ENCODE data around the gene UPK1A.
A peak's percentile ranks its signal among the peaks of the same experiment; 100 is the strongest.

The UPK1A gene

GRCh38 chr19:35666251-35666913, at the start of gene UPK1A:
TSS of gene UPK1A (plus strand) at chr19:35666517. CDS start at chr19:35666813, 296 bp downstream.
- DNase-seq (ENCODE audit: low read depth, low spot score) = no peak
- Histone ChIP-seq H3K4me3 (ENCODE audit: low read length) (no peak within 1 kb of the TSS), H3K27me3 (ENCODE audit: control insufficient read depth, insufficient read depth, low read length) (no peaks in the 10 kb centered on the region), H3K36me3 (ENCODE audit: control insufficient read depth, insufficient read depth, low read length) (no peaks in the 10 kb centered on the region), H3K9me3 (ENCODE audit: control insufficient read depth, insufficient read depth, low read length) (no peaks in the 10 kb centered on the region), H3K27ac (ENCODE audit: low read length) (no peak within 1 kb of the TSS), H3K4me1 (ENCODE audit: control insufficient read depth, insufficient read depth, low read length) (no peaks in the 10 kb centered on the region)
- WGBS (ENCODE audit: insufficient coverage, insufficient read length) = no CpG with 5 or more reads among the region's 16 CpGs

- no peak overlapping the region for H3K4me3 ChIP-seq (ENCODE audit: low read length)
- no peaks in the 10 kb centered on the region for H3K4me1 ChIP-seq (ENCODE audit: control insufficient read depth, insufficient read depth, low read length)
- no peak overlapping the region for H3K27ac ChIP-seq (ENCODE audit: low read length)
- DNase-seq (ENCODE audit: low read depth, low spot score) = no peak
- H3K9me3 ChIP-seq (ENCODE audit: control insufficient read depth, insufficient read depth, low read length) = no peaks in the 10 kb centered on the region
- H3K36me3 ChIP-seq (ENCODE audit: control insufficient read depth, insufficient read depth, low read length) = peaks cover 15% of the 10 kb centered on the region
- WGBS (ENCODE audit: insufficient coverage, insufficient read length) = no CpG with 5 or more reads among the region's 7 CpGs
- H3K27me3 ChIP-seq (ENCODE audit: control insufficient read depth, insufficient read depth, low read length) = no peaks in the 10 kb centered on the region
Measured at GRCh38 chr19:35618857-35619256, 47.5 kb upstream of the UPK1A start.

GRCh38 chr19:35619290-35619923, 46.9 kb upstream of the UPK1A start:
- no peak for DNase-seq (ENCODE audit: low read depth, low spot score)
- Histone ChIP-seq H3K36me3 (ENCODE audit: control insufficient read depth, insufficient read depth, low read length) (peaks cover 15% of the 10 kb centered on the region), H3K27ac (ENCODE audit: low read length) (no peak overlapping the region), H3K4me3 (ENCODE audit: low read length) (no peak overlapping the region), H3K4me1 (ENCODE audit: control insufficient read depth, insufficient read depth, low read length) (no peaks in the 10 kb centered on the region), H3K27me3 (ENCODE audit: control insufficient read depth, insufficient read depth, low read length) (no peaks in the 10 kb centered on the region), H3K9me3 (ENCODE audit: control insufficient read depth, insufficient read depth, low read length) (no peaks in the 10 kb centered on the region)
- WGBS (ENCODE audit: insufficient coverage, insufficient read length) = no CpG with 5 or more reads among the region's 12 CpGs

GRCh38 chr19:35620001-35620400, 46.3 kb upstream of the UPK1A start:
- Histone ChIP-seq H3K27ac (ENCODE audit: low read length) (no peak overlapping the region), H3K9me3 (ENCODE audit: control insufficient read depth, insufficient read depth, low read length) (no peaks in the 10 kb centered on the region), H3K36me3 (ENCODE audit: control insufficient read depth, insufficient read depth, low read length) (peaks cover 14% of the 10 kb centered on the region), H3K4me3 (ENCODE audit: low read length) (no peak overlapping the region), H3K27me3 (ENCODE audit: control insufficient read depth, insufficient read depth, low read length) (no peaks in the 10 kb centered on the region), H3K4me1 (ENCODE audit: control insufficient read depth, insufficient read depth, low read length) (no peaks in the 10 kb centered on the region)
- no peak for DNase-seq (ENCODE audit: low read depth, low spot score)
- no CpG with 5 or more reads among the region's 17 CpGs for WGBS (ENCODE audit: insufficient coverage, insufficient read length)

- no peaks in the 10 kb centered on the region for H3K9me3 ChIP-seq (ENCODE audit: control insufficient read depth, insufficient read depth, low read length)
- H3K4me3 ChIP-seq (ENCODE audit: low read length) = no peak overlapping the region
- no peak overlapping the region for H3K27ac ChIP-seq (ENCODE audit: low read length)
- DNase-seq (ENCODE audit: low read depth, low spot score) = no peak
- H3K36me3 ChIP-seq (ENCODE audit: control insufficient read depth, insufficient read depth, low read length) = peaks cover 12% of the 10 kb centered on the region
- H3K27me3 ChIP-seq (ENCODE audit: control insufficient read depth, insufficient read depth, low read length) = no peaks in the 10 kb centered on the region
- no CpG with 5 or more reads among the region's 9 CpGs for WGBS (ENCODE audit: insufficient coverage, insufficient read length)
- no peaks in the 10 kb centered on the region for H3K4me1 ChIP-seq (ENCODE audit: control insufficient read depth, insufficient read depth, low read length)
Measured at GRCh38 chr19:35621708-35622107, 44.6 kb upstream of the UPK1A start.

- DNase-seq (ENCODE audit: low read depth, low spot score) = no peak
- no peaks in the 10 kb centered on the region for H3K27me3 ChIP-seq (ENCODE audit: control insufficient read depth, insufficient read depth, low read length)
- no peak overlapping the region for H3K4me3 ChIP-seq (ENCODE audit: low read length)
- H3K4me1 ChIP-seq (ENCODE audit: control insufficient read depth, insufficient read depth, low read length) = no peaks in the 10 kb centered on the region
- no peak overlapping the region for H3K27ac ChIP-seq (ENCODE audit: low read length)
- H3K36me3 ChIP-seq (ENCODE audit: control insufficient read depth, insufficient read depth, low read length) = peaks cover 12% of the 10 kb centered on the region
- WGBS (ENCODE audit: insufficient coverage, insufficient read length) = no CpG with 5 or more reads among the region's 13 CpGs
- H3K9me3 ChIP-seq (ENCODE audit: control insufficient read depth, insufficient read depth, low read length) = no peaks in the 10 kb centered on the region
Measured at GRCh38 chr19:35622750-35623149, 43.6 kb upstream of the UPK1A start.

GRCh38 chr19:35623327-35624010, 42.8 kb upstream of the UPK1A start:
- no peak for DNase-seq (ENCODE audit: low read depth, low spot score)
- Histone ChIP-seq H3K4me3 (ENCODE audit: low read length) (no peak overlapping the region), H3K36me3 (ENCODE audit: control insufficient read depth, insufficient read depth, low read length) (peaks cover 12% of the 10 kb centered on the region), H3K4me1 (ENCODE audit: control insufficient read depth, insufficient read depth, low read length) (no peaks in the 10 kb centered on the region), H3K27me3 (ENCODE audit: control insufficient read depth, insufficient read depth, low read length) (no peaks in the 10 kb centered on the region), H3K9me3 (ENCODE audit: control insufficient read depth, insufficient read depth, low read length) (no peaks in the 10 kb centered on the region), H3K27ac (ENCODE audit: low read length) (no peak overlapping the region)
- WGBS (ENCODE audit: insufficient coverage, insufficient read length) = no CpG with 5 or more reads among the region's 6 CpGs

- peaks cover 2% of the 10 kb centered on the region; the same call in 1 of the 2 replicates for H3K4me1 ChIP-seq (ENCODE audit: control insufficient read depth, insufficient read depth, low read length)
- peak overlapping the region; percentile 68; the same call in 1 of the 2 replicates for H3K4me3 ChIP-seq (ENCODE audit: low read length)
- no CpG with 5 or more reads among the region's 9 CpGs for WGBS (ENCODE audit: insufficient coverage, insufficient read length)
Measured at GRCh38 chr19:35628264-35628564, 38.1 kb upstream of the UPK1A start.

GRCh38 chr19:35628565-35629331, 37.6 kb upstream of the UPK1A start, which contains the start of gene RBM42:
TSS of gene RBM42 (plus strand) at chr19:35629036. CDS start at chr19:35629154, 118 bp downstream.
- no peaks in the 10 kb centered on the region for H3K27me3 ChIP-seq (ENCODE audit: control insufficient read depth, insufficient read depth, low read length)
- DNase-seq (ENCODE audit: low read depth, low spot score) = peak; percentile 98
- peak within 1 kb of the TSS; percentile 68 for H3K4me3 ChIP-seq (ENCODE audit: low read length)
- no CpG with 5 or more reads among the region's 56 CpGs for WGBS (ENCODE audit: insufficient coverage, insufficient read length)
- H3K36me3 ChIP-seq (ENCODE audit: control insufficient read depth, insufficient read depth, low read length) = peaks cover 7% of the 10 kb centered on the region
- peaks cover 2% of the 10 kb centered on the region; the same call in 1 of the 2 replicates for H3K4me1 ChIP-seq (ENCODE audit: control insufficient read depth, insufficient read depth, low read length)
- no peaks in the 10 kb centered on the region for H3K9me3 ChIP-seq (ENCODE audit: control insufficient read depth, insufficient read depth, low read length)
- H3K27ac ChIP-seq (ENCODE audit: low read length) = no peak within 1 kb of the TSS

More at GRCh38 chr19:35628264-35628564, 38.1 kb upstream of the UPK1A start:
- no peak overlapping the region for H3K27ac ChIP-seq (ENCODE audit: low read length)
- no peaks in the 10 kb centered on the region for H3K9me3 ChIP-seq (ENCODE audit: control insufficient read depth, insufficient read depth, low read length)
- H3K27me3 ChIP-seq (ENCODE audit: control insufficient read depth, insufficient read depth, low read length) = no peaks in the 10 kb centered on the region
- H3K36me3 ChIP-seq (ENCODE audit: control insufficient read depth, insufficient read depth, low read length) = peaks cover 5% of the 10 kb centered on the region
- no peak for DNase-seq (ENCODE audit: low read depth, low spot score)

- DNase-seq (ENCODE audit: low read depth, low spot score) = no peak
- Histone ChIP-seq H3K9me3 (ENCODE audit: control insufficient read depth, insufficient read depth, low read length) (no peaks in the 10 kb centered on the region), H3K4me3 (ENCODE audit: low read length) (peak overlapping the region; percentile 63), H3K36me3 (ENCODE audit: control insufficient read depth, insufficient read depth, low read length) (peaks cover 12% of the 10 kb centered on the region), H3K27ac (ENCODE audit: low read length) (no peak overlapping the region), H3K27me3 (ENCODE audit: control insufficient read depth, insufficient read depth, low read length) (no peaks in the 10 kb centered on the region), H3K4me1 (ENCODE audit: control insufficient read depth, insufficient read depth, low read length) (peaks cover 2% of the 10 kb centered on the region; the same call in 1 of the 2 replicates)
- no CpG with 5 or more reads among the region's 15 CpGs for WGBS (ENCODE audit: insufficient coverage, insufficient read length)
Measured at GRCh38 chr19:35629332-35629633, 37.0 kb upstream of the UPK1A start.

Data from iPS DF 6.9 (cell line).